Ectodermal cell (in vitro differentiated cells): Measurements from ENCODE around the gene LCP1.

Experiments used
- H3K27ac ChIP-seq: 2 replicates; pipeline ENCODE4 v1.7.0; 2013; ENCODE audit warnings: mild to moderate bottlenecking, low read depth, low read length; ENCODE audit not compliant: insufficient read depth, poor library complexity, severe bottlenecking
- H3K27me3 ChIP-seq: 2 replicates; pipeline ENCODE4 v1.7.0; 2013; ENCODE audit warnings: mild to moderate bottlenecking, low read length; ENCODE audit not compliant: insufficient read depth, control insufficient read depth, poor library complexity, severe bottlenecking
- H3K36me3 ChIP-seq: one replicate; pipeline ENCODE4 v1.7.0; 2013; ENCODE audit warnings: low read length; ENCODE audit not compliant: control insufficient read depth, insufficient read depth
- H3K4me1 ChIP-seq: one replicate; pipeline ENCODE4 v1.7.0; 2013; ENCODE audit warnings: low read length; ENCODE audit not compliant: control insufficient read depth, insufficient read depth
- H3K4me3 ChIP-seq: 2 replicates; pipeline ENCODE4 v1.7.0; 2013; ENCODE audit warnings: low read depth, low read length, control low read depth; ENCODE audit not compliant: insufficient read depth
- H3K9me3 ChIP-seq: 2 replicates; pipeline ENCODE4 v1.7.0; 2013; ENCODE audit warnings: mild to moderate bottlenecking, low read length, moderate library complexity; ENCODE audit not compliant: control insufficient read depth
- WGBS, 2 experiments: methylation state at CpG; one replicate each; pipeline ENCODE4 v1.1.7; 2013; ENCODE audit warnings: missing lambda C conversion rate in 2 of 2; 5-methylcytosine and 5-hydroxymethylcytosine counted together

The LCP1 gene

DNA sequence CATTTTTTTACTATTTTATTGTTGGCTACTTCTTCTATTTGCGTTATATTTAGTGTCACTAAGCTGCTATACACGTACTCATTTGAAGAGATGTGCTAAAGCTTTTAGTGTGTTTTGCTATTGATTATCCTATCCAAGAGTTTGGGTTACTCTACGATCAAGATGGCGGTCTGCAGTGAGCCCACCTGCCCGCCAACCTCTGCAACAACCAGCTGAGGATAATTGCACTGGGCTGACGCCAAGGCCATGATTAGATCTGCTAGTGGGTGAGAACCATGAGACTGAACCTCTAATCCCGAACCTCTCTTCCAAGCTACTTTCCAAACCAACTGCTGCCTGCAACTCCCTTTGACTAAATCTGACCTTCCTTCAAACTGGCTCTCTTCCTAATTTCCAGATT lies 78.9 kb downstream of the LCP1 start:
- Histone ChIP-seq H3K27me3 (no peaks in the 10 kb centered on the region), H3K27ac (no peak overlapping the region), H3K4me1 (no peaks in the 10 kb centered on the region), H3K36me3 (no peaks in the 10 kb centered on the region), H3K4me3 (no peak overlapping the region), H3K9me3 (no peaks in the 10 kb centered on the region)
- 96 to 97% methylated on average over 7 of the region's 7 CpGs for WGBS, 2 experiments

DNA sequence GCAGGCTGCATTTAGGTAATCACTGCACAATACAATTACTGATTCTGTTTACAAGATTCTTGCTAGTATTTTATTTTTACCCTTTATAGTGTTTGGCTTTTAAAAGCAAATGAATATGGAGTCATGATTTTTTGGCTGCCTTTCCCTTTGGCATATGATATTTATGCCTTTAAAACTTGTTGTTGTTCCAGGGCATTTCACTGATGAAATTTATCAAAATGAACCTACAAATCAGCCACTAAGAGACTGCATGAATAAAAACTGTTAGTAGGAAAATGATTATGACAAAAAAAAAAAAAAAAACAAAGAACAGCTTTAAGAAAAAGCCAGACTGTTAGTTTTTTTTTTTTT lies 79.7 kb downstream of the LCP1 start:
- no peak overlapping the region for H3K27ac ChIP-seq
- no peaks in the 10 kb centered on the region for H3K9me3 ChIP-seq

DNA sequence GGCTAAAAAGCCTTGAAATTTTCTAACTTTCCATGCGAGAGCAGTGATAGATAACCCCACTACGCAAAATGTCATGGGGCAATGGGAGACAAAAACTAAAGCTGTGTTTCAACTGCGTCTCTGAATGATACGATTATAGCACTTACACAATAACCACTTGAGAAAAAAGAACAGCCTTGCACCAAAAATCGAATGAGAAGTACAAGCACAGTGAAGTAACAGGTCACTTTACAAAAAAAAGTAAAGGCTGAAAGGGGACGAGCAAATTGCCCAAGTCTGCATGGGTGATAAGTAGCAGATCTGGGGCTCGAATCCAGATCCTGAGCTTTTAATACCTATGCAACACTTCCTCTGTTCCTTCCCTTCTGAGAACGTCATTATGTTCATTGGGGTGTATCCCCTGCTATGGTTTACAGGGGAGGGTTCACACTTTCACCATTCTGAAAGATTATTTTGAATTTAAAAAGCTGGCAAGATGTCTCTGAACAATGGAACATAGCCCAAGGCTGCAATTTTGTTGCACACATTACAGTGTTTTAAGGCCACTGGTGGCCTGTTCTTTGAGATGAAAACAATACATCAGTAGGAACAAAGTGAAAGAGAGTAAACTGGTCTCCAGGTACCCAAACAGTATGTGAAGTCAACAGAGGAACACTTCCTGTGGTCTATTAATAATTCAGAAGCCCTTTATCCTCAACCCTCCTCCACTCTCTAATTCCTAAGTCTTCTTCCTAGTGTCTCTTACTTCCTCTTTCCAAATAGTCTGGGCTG lies 80.3 kb downstream of the LCP1 start:
- no peaks in the 10 kb centered on the region for H3K9me3 ChIP-seq
- H3K27me3 ChIP-seq, result no peaks in the 10 kb centered on the region
- H3K4me1 ChIP-seq, result no peaks in the 10 kb centered on the region
- 87 to 92% methylated on average over 8 of the region's 8 CpGs for WGBS, 2 experiments
- H3K36me3 ChIP-seq, result no peaks in the 10 kb centered on the region
- no peak overlapping the region for H3K27ac ChIP-seq
- H3K4me3 ChIP-seq, result no peak overlapping the region

More for the DNA sequence above, 79.7 kb downstream of the LCP1 start:
- no peaks in the 10 kb centered on the region for H3K27me3 ChIP-seq
- H3K36me3 ChIP-seq, result no peaks in the 10 kb centered on the region
- no peak overlapping the region for H3K4me3 ChIP-seq
- no peaks in the 10 kb centered on the region for H3K4me1 ChIP-seq

DNA sequence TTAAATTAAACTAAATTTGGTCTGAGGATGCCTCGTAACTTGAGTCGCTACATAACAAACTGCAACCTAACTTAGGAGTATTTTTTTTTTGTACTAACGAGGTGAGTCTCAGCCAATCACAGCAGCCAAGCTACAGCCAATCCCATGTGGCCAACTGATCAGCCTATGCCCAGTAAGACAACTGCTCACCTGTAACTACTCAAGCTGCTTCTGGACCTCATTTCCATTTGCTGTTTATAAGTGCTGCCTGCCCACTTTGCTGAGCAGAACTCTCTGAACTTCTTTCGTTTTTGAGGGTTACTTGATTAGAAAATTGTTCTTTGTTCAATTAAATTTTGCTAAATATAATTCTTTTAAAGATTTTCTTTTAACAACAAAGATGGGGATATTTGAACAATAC lies 81.0 kb downstream of the LCP1 start:
- Histone ChIP-seq H3K27ac (no peak overlapping the region), H3K36me3 (no peaks in the 10 kb centered on the region), H3K4me1 (no peaks in the 10 kb centered on the region), H3K4me3 (no peak overlapping the region), H3K27me3 (no peaks in the 10 kb centered on the region), H3K9me3 (no peaks in the 10 kb centered on the region)
- 92 to 95% methylated on average over 3 to 4 of the region's 4 CpGs for WGBS, 2 experiments

DNA sequence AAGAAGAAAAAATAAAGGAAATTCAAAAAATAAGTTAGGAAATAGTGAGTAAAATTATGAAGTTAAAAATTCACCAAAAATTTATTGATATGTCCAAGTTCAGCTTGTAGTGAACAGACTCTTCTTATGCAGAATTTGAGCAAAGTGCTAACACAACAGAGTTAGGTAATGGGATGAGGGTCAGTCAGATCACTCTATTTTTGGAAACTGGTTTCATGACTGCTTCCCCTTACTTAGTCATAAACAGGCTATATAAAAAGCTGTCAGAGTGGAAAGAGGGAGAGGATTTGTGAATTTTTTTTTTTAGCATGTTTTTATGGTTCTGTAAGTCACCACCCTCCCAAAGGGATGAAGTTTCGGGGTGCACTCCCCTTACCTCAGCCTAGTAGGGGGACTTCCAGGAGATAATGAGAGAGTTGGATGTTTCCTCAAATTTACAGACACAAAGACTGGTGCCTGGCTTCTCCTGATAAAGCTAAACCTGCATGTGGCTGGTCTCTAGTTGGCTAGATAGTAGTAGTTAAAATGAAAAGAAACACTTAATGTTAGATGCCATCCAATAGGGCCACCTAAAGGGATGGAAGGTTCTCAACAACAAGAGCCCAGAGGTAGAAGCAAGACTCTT lies 81.7 kb downstream of the LCP1 start:
- no peak overlapping the region for H3K27ac ChIP-seq
- no peaks in the 10 kb centered on the region for H3K4me1 ChIP-seq
- H3K36me3 ChIP-seq, result no peaks in the 10 kb centered on the region
- H3K27me3 ChIP-seq, result no peaks in the 10 kb centered on the region
- H3K9me3 ChIP-seq, result no peaks in the 10 kb centered on the region
- 88 to 100% methylated on average over 1 of the region's 1 CpG for WGBS, 2 experiments
- no peak overlapping the region for H3K4me3 ChIP-seq

DNA sequence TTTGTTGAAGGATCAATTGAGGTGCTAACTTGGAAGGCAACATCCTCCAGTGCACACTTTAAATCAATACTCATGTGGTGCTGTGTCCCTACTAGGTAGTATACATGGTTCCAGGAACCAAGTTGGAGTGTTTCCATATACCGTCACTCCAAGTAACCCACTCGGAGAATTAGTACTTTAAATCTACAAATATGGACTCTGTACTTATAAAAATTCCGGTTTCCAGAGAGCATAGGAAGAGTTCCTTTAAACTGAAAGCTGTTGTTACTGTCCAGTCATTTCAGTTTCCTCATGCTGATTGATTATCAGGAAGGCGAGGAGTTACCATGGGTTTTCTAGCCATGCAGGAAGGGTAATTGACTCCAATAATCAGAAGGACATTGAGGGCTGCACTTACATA lies 84.3 kb downstream of the LCP1 start:
- Histone ChIP-seq H3K36me3 (no peaks in the 10 kb centered on the region), H3K4me1 (no peaks in the 10 kb centered on the region), H3K27ac (no peak overlapping the region), H3K4me3 (no peak overlapping the region), H3K9me3 (no peaks in the 10 kb centered on the region), H3K27me3 (no peaks in the 10 kb centered on the region)
- WGBS, 2 experiments, result 93% methylated on average over 4 of the region's 4 CpGs

DNA sequence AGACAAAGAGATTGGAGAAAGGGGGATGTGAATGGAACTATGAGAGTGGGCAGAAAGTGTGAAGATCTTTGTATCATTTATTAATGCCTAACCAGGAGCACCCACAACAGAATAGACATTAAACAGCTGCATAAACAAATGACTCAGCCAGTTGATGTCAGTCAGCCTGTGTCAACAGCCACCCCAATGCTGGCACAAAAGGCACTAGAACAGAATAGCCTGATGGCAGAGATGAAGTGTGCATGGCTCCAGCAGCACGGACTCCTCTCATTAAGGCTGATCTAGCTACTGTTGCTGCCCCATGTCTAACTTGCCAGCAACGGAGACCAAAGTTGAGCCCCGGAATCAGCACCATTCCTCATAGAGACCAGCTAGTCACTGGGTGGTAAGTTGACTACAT lies 85.0 kb downstream of the LCP1 start:
- no peak overlapping the region for H3K4me3 ChIP-seq

DNA sequence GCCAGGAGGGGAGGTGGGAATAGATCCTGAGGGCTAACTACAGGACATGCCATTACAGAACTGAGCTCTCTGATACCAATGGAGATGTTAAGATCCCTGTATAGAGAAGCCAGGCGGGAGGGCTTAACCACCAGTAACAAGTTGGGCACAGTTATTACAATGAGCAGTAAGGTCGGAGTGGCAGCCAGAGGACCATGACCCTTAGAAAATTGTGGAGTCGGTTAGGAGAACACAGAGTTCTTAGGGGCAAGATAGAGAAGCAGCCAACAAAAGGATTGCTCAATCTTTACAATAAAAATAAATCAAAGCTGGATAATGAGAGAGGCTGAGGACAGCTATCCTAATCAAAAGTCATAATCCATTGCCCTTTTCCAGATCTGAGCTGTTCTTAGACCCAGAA lies 87.5 kb downstream of the LCP1 start:
- Histone ChIP-seq H3K9me3 (no peaks in the 10 kb centered on the region), H3K4me1 (no peaks in the 10 kb centered on the region), H3K27ac (no peak overlapping the region), H3K36me3 (no peaks in the 10 kb centered on the region), H3K4me3 (no peak overlapping the region), H3K27me3 (no peaks in the 10 kb centered on the region)
- WGBS, 2 experiments, result 95 to 97% methylated on average over 3 of the region's 3 CpGs

More for the DNA sequence above, 85.0 kb downstream of the LCP1 start:
- no peaks in the 10 kb centered on the region for H3K27me3 ChIP-seq
- H3K9me3 ChIP-seq, result no peaks in the 10 kb centered on the region
- no peaks in the 10 kb centered on the region for H3K4me1 ChIP-seq
- no peak overlapping the region for H3K27ac ChIP-seq
- 93 to 95% methylated on average over 3 of the region's 3 CpGs for WGBS, 2 experiments
- H3K36me3 ChIP-seq, result no peaks in the 10 kb centered on the region

DNA sequence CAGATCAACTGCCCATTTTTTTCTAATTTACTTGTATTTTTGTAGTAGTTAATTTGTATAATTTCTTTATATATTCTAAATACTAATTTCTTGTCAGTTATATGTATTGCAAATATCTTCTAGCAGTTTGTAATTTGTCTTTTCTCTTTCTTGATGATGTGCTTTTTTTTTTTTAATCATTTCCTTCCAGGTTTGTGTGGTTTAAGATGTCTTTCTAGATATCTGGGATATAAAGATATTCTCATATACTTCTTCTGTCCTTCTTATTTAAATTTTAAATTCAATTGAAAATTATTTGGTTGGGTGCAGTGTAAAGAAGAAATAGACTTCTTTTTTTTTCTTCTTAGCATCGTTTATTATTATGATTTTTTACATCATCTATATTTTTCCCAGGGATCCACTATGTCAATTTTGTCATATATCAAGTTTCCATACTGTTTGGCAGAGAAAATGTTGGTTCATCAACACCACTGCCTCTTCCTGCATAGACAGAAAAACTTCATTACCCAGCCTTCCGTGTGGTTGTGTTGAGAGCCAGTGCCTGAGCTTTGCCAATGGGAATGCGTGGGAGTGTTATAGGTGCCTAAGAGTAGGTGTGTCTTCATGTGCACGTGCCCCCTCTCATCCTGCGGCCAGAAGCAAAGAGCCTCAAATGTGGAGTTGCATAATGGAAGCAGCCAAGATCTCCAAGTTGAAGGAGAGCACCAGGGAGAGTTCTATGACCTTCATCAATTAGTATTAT lies 93.0 kb downstream of the LCP1 start:
- H3K9me3 ChIP-seq, result no peaks in the 10 kb centered on the region
- no peak overlapping the region for H3K27ac ChIP-seq
- H3K4me1 ChIP-seq, result no peaks in the 10 kb centered on the region
- no peaks in the 10 kb centered on the region for H3K27me3 ChIP-seq
- no peak overlapping the region for H3K4me3 ChIP-seq
- H3K36me3 ChIP-seq, result no peaks in the 10 kb centered on the region
- WGBS, 2 experiments, result 82 to 84% methylated on average over 4 to 5 of the region's 5 CpGs

DNA sequence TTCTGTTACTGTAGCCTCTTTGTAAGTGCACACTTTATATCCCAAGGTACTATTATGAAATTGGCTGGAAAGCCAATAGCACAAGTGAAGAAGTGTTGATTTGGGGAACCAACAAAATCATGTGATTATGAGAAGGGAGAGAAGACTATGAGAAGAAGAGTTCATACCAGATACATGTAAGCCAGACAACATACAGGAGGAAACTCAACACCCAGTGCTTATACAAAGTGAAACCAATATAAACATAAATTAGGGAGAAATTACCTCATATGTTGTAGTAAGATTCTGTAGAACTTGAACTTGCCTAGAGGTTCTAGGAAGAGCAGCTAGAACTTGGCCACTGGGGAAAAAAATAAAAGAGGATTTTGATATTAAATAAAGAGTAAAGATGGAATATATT lies 94.5 kb downstream of the LCP1 start:
- H3K27ac ChIP-seq, result no peak overlapping the region
- no peaks in the 10 kb centered on the region for H3K4me1 ChIP-seq
- H3K9me3 ChIP-seq, result no peaks in the 10 kb centered on the region
- no peaks in the 10 kb centered on the region for H3K27me3 ChIP-seq
- H3K36me3 ChIP-seq, result no peaks in the 10 kb centered on the region
- H3K4me3 ChIP-seq, result no peak overlapping the region
